ENCODE data around the gene BCL7B.

DNA sequence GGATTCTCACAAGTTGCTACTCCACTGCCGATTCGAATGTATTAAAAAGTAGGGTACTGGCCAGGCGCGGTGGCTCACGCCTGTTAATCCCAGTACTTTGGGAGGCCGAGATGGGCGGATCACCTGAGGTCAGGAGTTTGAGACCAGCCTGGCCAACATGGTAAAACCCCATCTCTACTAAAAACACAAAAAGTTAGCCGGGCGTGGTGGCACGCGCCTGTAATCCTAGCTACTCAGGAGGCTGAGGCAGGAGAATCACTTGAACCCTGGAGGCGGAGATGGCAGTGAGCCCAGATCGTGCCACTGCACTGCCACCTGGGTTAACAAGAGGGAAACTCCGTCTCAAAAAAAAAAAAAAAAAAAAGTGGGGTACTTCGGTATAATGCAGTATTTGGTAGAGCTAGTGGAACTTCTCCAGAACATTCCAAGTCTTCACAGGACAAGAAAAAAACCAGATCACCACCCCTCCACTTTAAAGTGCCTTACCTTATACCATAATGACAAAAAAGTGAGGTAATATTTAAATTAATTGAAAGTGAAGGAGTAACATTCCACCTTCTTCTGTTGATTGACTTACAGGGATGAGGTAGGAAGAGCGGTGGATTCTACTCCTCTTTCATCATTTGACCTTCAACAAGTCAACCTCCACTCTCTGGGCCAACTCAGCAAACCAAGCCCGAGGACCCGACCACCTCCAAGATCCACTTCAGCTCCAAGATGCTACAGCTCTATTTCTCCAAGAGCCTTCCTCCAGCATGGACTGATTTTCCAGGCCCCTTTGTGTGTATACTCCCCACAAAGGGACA lies 37.4 kb downstream of the BCL7B start:
- TF ChIP-seq, protein P1, sequence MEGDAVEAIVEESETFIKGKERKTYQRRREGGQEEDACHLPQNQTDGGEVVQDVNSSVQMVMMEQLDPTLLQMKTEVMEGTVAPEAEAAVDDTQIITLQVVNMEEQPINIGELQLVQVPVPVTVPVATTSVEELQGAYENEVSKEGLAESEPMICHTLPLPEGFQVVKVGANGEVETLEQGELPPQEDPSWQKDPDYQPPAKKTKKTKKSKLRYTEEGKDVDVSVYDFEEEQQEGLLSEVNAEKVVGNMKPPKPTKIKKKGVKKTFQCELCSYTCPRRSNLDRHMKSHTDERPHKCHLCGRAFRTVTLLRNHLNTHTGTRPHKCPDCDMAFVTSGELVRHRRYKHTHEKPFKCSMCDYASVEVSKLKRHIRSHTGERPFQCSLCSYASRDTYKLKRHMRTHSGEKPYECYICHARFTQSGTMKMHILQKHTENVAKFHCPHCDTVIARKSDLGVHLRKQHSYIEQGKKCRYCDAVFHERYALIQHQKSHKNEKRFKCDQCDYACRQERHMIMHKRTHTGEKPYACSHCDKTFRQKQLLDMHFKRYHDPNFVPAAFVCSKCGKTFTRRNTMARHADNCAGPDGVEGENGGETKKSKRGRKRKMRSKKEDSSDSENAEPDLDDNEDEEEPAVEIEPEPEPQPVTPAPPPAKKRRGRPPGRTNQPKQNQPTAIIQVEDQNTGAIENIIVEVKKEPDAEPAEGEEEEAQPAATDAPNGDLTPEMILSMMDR (IDR thresholded peaks at IDR 0.05; ENCODE audit: extremely low read depth in 1 of 2, insufficient read depth in 1 of 2, low read depth in 1 of 2, low read length in 2 of 2), result no peak
- TF ChIP-seq POLR2AphosphoS5 (IDR thresholded peaks at IDR 0.05; ENCODE audit: insufficient read depth, low read depth, low read length) (no peak), JUN (IDR thresholded peaks at IDR 0.05; ENCODE audit: borderline replicate concordance, insufficient read depth, insufficient read length, low read depth) (no peak), EZH2 (IDR thresholded peaks at IDR 0.05; ENCODE audit: borderline replicate concordance, low read depth, low read length, severe bottlenecking) (no peak), GATA2 (IDR thresholded peaks at IDR 0.05; ENCODE audit: insufficient read depth, insufficient read length, low read depth, low read length) (no peak), FOS (IDR thresholded peaks at IDR 0.05; ENCODE audit: borderline replicate concordance, insufficient read depth, low read length) (no peak), POLR2A (IDR thresholded peaks at IDR 0.05; ENCODE audit: low read depth, low read length) (no peak), MYC (IDR thresholded peaks at IDR 0.05; ENCODE audit: low read depth, low read length) (no peak)
- TF ChIP-seq, protein P2, sequence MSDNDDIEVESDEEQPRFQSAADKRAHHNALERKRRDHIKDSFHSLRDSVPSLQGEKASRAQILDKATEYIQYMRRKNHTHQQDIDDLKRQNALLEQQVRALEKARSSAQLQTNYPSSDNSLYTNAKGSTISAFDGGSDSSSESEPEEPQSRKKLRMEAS (IDR thresholded peaks at IDR 0.05; ENCODE audit: insufficient read depth, insufficient read length), result no peak

Data from endothelial cell of umbilical vein (primary cell).